T-cell (primary cell): Measurements from ENCODE around the gene PHF13. TPM values are rescaled to one million over a fixed set of nuclear protein-coding genes. Genes with fewer than 3 reads are reported as not detected.
A peak's percentile ranks its signal among the peaks of the same experiment; 100 is the strongest.

ENCODE experiments used
- ATAC-seq, 4 experiments: fragments of 200-7000 bp in 3 of 4; fragments of 150-1000 bp in 1 of 4; cut with Tn5 transposase; replicated peaks in 1 of 4; 1 replicate in 3 of 4; 2 replicates in 1 of 4; pipeline ENCODE4 v1.10.0; 2021; ENCODE audit warnings: moderate library complexity in 3 of 4, mild to moderate bottlenecking in 2 of 4, moderate number of reproducible peaks in 1 of 4
- CTCF ChIA-PET, 2 donors: fragments of 300-600 bp; sonication (Branson Sonifier 250); formaldehyde crosslinking; loops; one replicate each; lab custom pipeline; 2022; ENCODE audit warnings: antibody characterized with exemption in 2 of 2; lab: Charles Lee
- POLR2A ChIA-PET, 2 donors: fragments of 300-600 bp; sonication (Branson Sonifier 250); formaldehyde crosslinking; loops; one replicate each; lab custom pipeline; 2022; ENCODE audit warnings: antibody characterized with exemption in 2 of 2; lab: Charles Lee
- DNase-seq, 35 experiments: peaks; one replicate each; pipeline versions ENCODE4 v3.0.0 to v3.0.0-alpha.2; 2013 to 2023
- H3K27ac ChIP-seq: one replicate; pipeline ENCODE4 v1.5.1; 2013; ENCODE audit warnings: low read length
- H3K27me3 ChIP-seq, 2 experiments: replicated peaks in 1 of 2; 1 replicate in 1 of 2; 2 replicates in 1 of 2; pipeline versions ENCODE4 v1.6.1 to v1.7.0; 2013; ENCODE audit warnings: low read length in 1 of 2, mixed read lengths in 1 of 2; ENCODE audit not compliant: control insufficient read depth in 2 of 2, insufficient read depth in 2 of 2; ENCODE audit errors: extremely low read depth in 1 of 2
- H3K36me3 ChIP-seq, 2 donors: 1 replicate in 1 of 2; 2 replicates in 1 of 2; pipeline versions ENCODE4 v1.6.1 to v1.7.0; 2013; ENCODE audit warnings: low read length in 1 of 2; ENCODE audit not compliant: control insufficient read depth in 2 of 2, insufficient read depth in 1 of 2; ENCODE audit errors: extremely low read depth in 1 of 2
- H3K4me1 ChIP-seq, 2 experiments: 1 replicate in 1 of 2; 2 replicates in 1 of 2; pipeline versions ENCODE4 v1.6.1 to v1.7.0; 2013; ENCODE audit warnings: low read length in 2 of 2, mixed read lengths in 1 of 2; ENCODE audit not compliant: insufficient read depth in 2 of 2, control insufficient read depth in 1 of 2; ENCODE audit errors: extremely low read depth in 1 of 2
- H3K4me3 ChIP-seq, 2 donors: 1 replicate in 1 of 2; 2 replicates in 1 of 2; pipeline versions ENCODE4 v1.5.1 to v1.7.0; 2013; ENCODE audit warnings: mild to moderate bottlenecking in 2 of 2, low read length in 1 of 2, moderate library complexity in 1 of 2; ENCODE audit not compliant: control insufficient read depth in 1 of 2; ENCODE audit errors: extremely low read depth in 1 of 2
- H3K9me3 ChIP-seq: 2 replicates; pipeline ENCODE4 v1.7.0; 2013
- H3K27ac Mint-ChIP-seq, 2 donors: one replicate each; pipeline ENCODE4 v1.8.0; 2020 to 2021; ENCODE audit warnings: mild to moderate bottlenecking in 2 of 2, mixed read lengths in 2 of 2
- H3K27me3 Mint-ChIP-seq, 2 donors: one replicate each; pipeline ENCODE4 v1.8.0; 2021 to 2022; ENCODE audit warnings: mixed read lengths in 2 of 2
- H3K36me3 Mint-ChIP-seq: one replicate; pipeline ENCODE4 v1.8.0; 2021; ENCODE audit warnings: mixed read lengths
- H3K4me1 Mint-ChIP-seq, 3 donors: one replicate each; pipeline ENCODE4 v1.8.0; 2020 to 2022; ENCODE audit warnings: mixed read lengths in 3 of 3, mild to moderate bottlenecking in 1 of 3
- H3K4me3 Mint-ChIP-seq, 3 donors: one replicate each; pipeline ENCODE4 v1.8.0; 2020 to 2022; ENCODE audit warnings: mild to moderate bottlenecking in 3 of 3, mixed read lengths in 3 of 3, moderate library complexity in 3 of 3
- H3K9me3 Mint-ChIP-seq, 3 donors: one replicate each; pipeline ENCODE4 v1.8.0; 2020 to 2022; ENCODE audit warnings: mixed read lengths in 3 of 3
- WGBS: methylation state at CpG from one replicate; pipeline ENCODE4 v1.1.5; 2013; ENCODE audit warnings: missing lambda C conversion rate; ENCODE audit not compliant: insufficient coverage; 5-methylcytosine and 5-hydroxymethylcytosine counted together
- total RNA-seq, 35 experiments: library from RNA in 6 of 35; stranded (reverse) in 6 of 35; fragments of 120-200 nt in 1 of 35; gene quantifications; one replicate each; pipeline versions ENCODE4 v1.2.1 to v1.2.4 and lab custom pipeline; 2013 to 2026

Gene PHF13
- total RNA-seq, 5 donors from 2014 or later (not counting 1 experiment from before 2014, with no cell fraction given) = 6.0 to 12.7 (median 11.9) TPM

DNA sequence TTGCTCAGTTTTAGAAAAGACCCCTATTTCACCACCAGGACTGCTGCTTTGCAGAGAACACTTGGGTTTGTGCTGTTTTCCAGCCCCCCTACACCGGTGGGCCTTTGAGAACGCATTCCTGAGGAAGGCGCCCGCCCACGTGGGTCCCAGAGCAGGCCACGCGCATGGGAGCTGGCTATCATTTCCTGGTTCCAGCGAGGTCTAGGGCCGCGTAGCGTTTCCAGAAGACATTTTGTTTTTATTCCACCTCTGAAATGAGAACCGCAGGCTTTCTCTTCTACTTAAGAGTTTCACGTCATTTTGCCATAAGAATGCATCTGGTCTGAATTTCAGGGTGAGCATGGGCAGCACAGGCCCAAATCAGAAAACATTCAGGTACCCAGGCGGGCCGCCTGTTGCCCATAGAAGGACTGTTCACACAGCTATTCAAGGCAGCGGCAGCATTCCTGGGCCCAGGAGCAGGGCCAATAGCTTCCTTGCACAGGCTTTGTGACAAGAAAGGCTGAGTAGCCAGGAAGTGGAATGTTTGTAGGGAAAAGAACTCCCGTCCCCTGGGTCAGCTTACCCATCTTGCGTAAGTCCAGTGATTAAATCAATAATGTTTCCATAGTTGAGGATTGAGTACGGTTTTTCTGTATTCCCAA, 9.5 kb upstream of the PHF13 start:
- Mint-ChIP-seq H3K27ac (peak overlapping the region; percentile 96 to 97), H3K4me3 (peak overlapping the region; percentile 84 to 99 (median 85)), H3K4me1 (peaks cover 23 to 34% (median 33%) of the 10 kb centered on the region in 3 donors), H3K36me3 (peaks cover 12% of the 10 kb centered on the region), H3K27me3 (no peaks in the 10 kb centered on the region), H3K9me3 (no peaks in the 10 kb centered on the region)
- Histone ChIP-seq H3K4me3 (peak overlapping the region; percentile 70 to 79), H3K27ac (peak overlapping the region; percentile 82), H3K9me3 (no peaks in the 10 kb centered on the region), H3K4me1 (peaks cover 15 to 38% of the 10 kb centered on the region in 2 experiments), H3K36me3 (no peaks in the 10 kb centered on the region), H3K27me3 (no peaks in the 10 kb centered on the region)
- ChIA-PET CTCF (interaction anchor here in 1 of 2 donors (1.1 to 1.2 kb wide), 2 partner anchors 15 to 20 kb away, joined by 3 to 4 read pairs; no protein-coding TSS in a partner anchor), POLR2A (interaction anchor here in 1 of 2 donors (0.7 kb wide), 1 partner anchor 8 kb away, joined by 3 read pairs; no protein-coding TSS in a partner anchor)
- ATAC-seq = no peak
- WGBS = 59% methylated on average over 11 of the region's 19 CpGs
- peak in 5 of 35 experiments; percentile 10 to 38 (median 31) for DNase-seq

DNA sequence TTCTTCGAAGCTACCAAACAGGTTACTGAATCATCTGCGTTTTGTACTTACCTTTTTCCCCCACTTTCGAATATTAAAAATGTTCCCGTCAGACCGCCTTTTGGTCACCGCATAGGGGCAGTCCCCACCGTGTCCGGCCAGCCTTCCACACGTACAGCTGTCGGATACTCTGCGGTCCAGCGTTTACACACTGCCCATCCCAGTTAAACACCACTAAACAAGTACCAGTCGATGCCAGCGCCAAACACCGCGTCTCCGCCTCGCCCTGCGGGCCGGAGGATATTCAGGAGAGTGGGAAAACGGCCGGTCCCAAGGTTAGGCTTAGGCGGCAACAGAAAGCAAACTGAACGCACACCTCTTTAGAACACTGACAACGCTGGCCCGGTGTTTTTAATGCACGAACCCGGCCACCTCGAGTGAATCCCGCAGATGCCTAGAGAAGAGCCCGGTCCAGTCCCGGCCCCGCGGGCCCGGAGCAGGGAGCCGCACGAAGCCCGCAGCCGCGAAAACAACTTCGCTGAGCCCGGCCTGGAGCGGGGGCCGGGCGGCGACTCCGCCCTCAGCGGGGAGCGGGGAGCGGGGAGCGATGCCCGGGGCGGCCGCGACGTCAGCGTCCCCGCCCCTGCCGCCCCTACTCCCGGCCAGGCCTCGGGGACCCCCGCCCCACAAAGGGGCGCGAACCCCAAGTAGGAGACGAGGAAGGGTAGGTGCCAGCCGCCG, 730 bp upstream of the PHF13 start:
- ChIA-PET POLR2A (interaction anchor here in 1 of 2 donors (0.5 to 0.9 kb wide), 2 partner anchors 9 to 17 kb away, joined by 3 to 4 read pairs; no protein-coding TSS in a partner anchor), CTCF (interaction anchor here (0.7 to 1.1 kb wide), 2 partner anchors 11 to 136 kb away, joined by 3 read pairs; no protein-coding TSS in a partner anchor)
- DNase-seq (peak in 2 of 35 experiments; percentile 28 to 30), ATAC-seq (peak; percentile 42 to 55 (median 46))
- Histone ChIP-seq H3K27ac (no peak overlapping the region), H3K9me3 (no peaks in the 10 kb centered on the region), H3K4me1 (peaks cover 0 to 16% of the 10 kb centered on the region in 2 experiments), H3K36me3 (no peaks in the 10 kb centered on the region), H3K27me3 (no peaks in the 10 kb centered on the region), H3K4me3 (peak overlapping the region; percentile 68 to 88)
- Mint-ChIP-seq H3K9me3 (no peaks in the 10 kb centered on the region), H3K4me3 (peak overlapping the region; percentile 87 to 90 (median 89)), H3K4me1 (peaks cover 22 to 26% (median 22%) of the 10 kb centered on the region in 3 donors), H3K27ac (peak overlapping the region; percentile 69 to 86), H3K36me3 (no peaks in the 10 kb centered on the region), H3K27me3 (no peaks in the 10 kb centered on the region)
- WGBS = under 1% methylated on average over 64 of the region's 67 CpGs

GRCh38 chr1:6614019-6614928, 743 bp downstream of the PHF13 start:
- H3K27ac ChIP-seq = no peak overlapping the region

GRCh38 chr1:6614929-6615785, 1.6 kb downstream of the PHF13 start:
- H3K36me3 Mint-ChIP-seq = peaks cover 2% of the 10 kb centered on the region
- peak overlapping the region; percentile 1 for H3K27ac ChIP-seq
- H3K9me3 Mint-ChIP-seq = no peaks in the 10 kb centered on the region
- no peaks in the 10 kb centered on the region for H3K27me3 ChIP-seq
- no peaks in the 10 kb centered on the region for H3K27me3 Mint-ChIP-seq
- H3K4me3 Mint-ChIP-seq = peak overlapping the region; percentile 75 to 84 (median 77)
- H3K36me3 ChIP-seq = peaks cover 0 to 6% of the 10 kb centered on the region in 2 donors
- peaks cover 22 to 24% (median 22%) of the 10 kb centered on the region in 3 donors for H3K4me1 Mint-ChIP-seq
- ChIA-PET CTCF (interaction anchor here in 1 of 2 donors (0.6 to 1.4 kb wide), 2 partner anchors 10 to 43 kb away, joined by 3 read pairs; no protein-coding TSS in a partner anchor), POLR2A (no interaction called here)
- H3K9me3 ChIP-seq = no peaks in the 10 kb centered on the region
- peak overlapping the region; percentile 49 to 52 for H3K4me3 ChIP-seq
- ATAC-seq (no peak), DNase-seq (peak in 5 of 35 experiments; percentile 3 to 20 (median 8))
- 7% methylated on average over 59 of the region's 82 CpGs for WGBS
- peak overlapping the region; percentile 84 to 87 for H3K27ac Mint-ChIP-seq
- peaks cover 0 to 16% of the 10 kb centered on the region in 2 experiments for H3K4me1 ChIP-seq

More at GRCh38 chr1:6614019-6614928, 743 bp downstream of the PHF13 start:
- Histone ChIP-seq H3K36me3 (no peaks in the 10 kb centered on the region), H3K4me3 (peak overlapping the region; percentile 52 to 53), H3K9me3 (no peaks in the 10 kb centered on the region), H3K4me1 (peaks cover 0 to 16% of the 10 kb centered on the region in 2 experiments), H3K27me3 (no peaks in the 10 kb centered on the region)
- Mint-ChIP-seq H3K36me3 (no peaks in the 10 kb centered on the region), H3K9me3 (no peaks in the 10 kb centered on the region), H3K27ac (no peak overlapping the region), H3K4me1 (peaks cover 22 to 26% (median 22%) of the 10 kb centered on the region in 3 donors), H3K27me3 (no peaks in the 10 kb centered on the region), H3K4me3 (peak overlapping the region; percentile 67 to 90 (median 82))
- DNase-seq (peak in 22 of 35 experiments; percentile 11 to 59 (median 36)), ATAC-seq (peak in 1 of 4 experiments; percentile 6)
- ChIA-PET CTCF (interaction anchor here in 1 of 2 donors (0.8 kb wide), 1 partner anchor 15 kb away, joined by 4 read pairs; no protein-coding TSS in a partner anchor), POLR2A (no interaction called here)
- under 1% methylated on average over 66 of the region's 117 CpGs for WGBS

DNA sequence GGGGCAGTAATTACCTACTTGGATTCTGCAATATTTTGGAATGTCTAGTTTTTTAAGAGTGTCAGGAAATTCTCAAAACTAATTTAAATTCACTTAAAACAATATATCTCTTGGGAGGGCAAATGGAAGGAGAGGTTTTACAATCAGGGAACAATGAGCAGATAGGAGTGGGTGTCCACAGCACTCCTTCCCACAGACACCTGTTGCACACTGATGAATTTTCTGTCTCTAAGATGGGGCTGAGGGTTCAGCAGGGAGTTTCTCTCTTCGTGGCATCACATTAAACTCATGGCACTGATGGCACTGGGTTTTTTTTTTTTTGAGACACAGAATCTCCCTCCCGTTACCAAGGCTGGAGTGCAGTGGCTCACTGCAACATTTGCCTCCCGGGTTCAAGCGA, 5.5 kb downstream of the PHF13 start:
- H3K27ac ChIP-seq = no peak overlapping the region
- DNase-seq = no peak
- H3K27me3 ChIP-seq = no peaks in the 10 kb centered on the region
- Mint-ChIP-seq H3K36me3 (peaks cover 9% of the 10 kb centered on the region), H3K9me3 (no peaks in the 10 kb centered on the region), H3K4me1 (peaks cover 10 to 13% (median 13%) of the 10 kb centered on the region in 3 donors), H3K27ac (no peak overlapping the region), H3K27me3 (no peaks in the 10 kb centered on the region), H3K4me3 (no peak overlapping the region)
- H3K4me1 ChIP-seq = peaks cover 0 to 8% of the 10 kb centered on the region in 2 experiments
- 100% methylated on average over 3 of the region's 4 CpGs for WGBS
- CTCF ChIA-PET = no interaction called here
- POLR2A ChIA-PET = no interaction called here
- no peak for ATAC-seq
- H3K4me3 ChIP-seq = no peak overlapping the region
- peaks cover 14 to 21% of the 10 kb centered on the region in 2 donors for H3K36me3 ChIP-seq
- H3K9me3 ChIP-seq = no peaks in the 10 kb centered on the region
